H9 (cell line): ENCODE results near the gene CBLB. TPM values are rescaled to one million over a fixed set of nuclear protein-coding genes. Genes with fewer than 3 reads are reported as not detected.

ENCODE experiments used
- DNase-seq: peaks from one replicate; pipeline ENCODE4 v3.0.0-alpha.2; 2017
- H2AFZ ChIP-seq: one replicate; pipeline ENCODE4 v1.6.1; 2013; ENCODE audit warnings: mild to moderate bottlenecking, low read length, control low read depth, moderate library complexity
- H2AK5ac ChIP-seq: 2 replicates; pipeline ENCODE4 v1.6.1; 2013; ENCODE audit warnings: low read length, control low read depth, mixed read lengths; ENCODE audit not compliant: insufficient read length
- H2BK120ac ChIP-seq: one replicate; pipeline ENCODE4 v1.6.1; 2013; ENCODE audit warnings: low read depth, mild to moderate bottlenecking, low read length, control low read depth, inconsistent platforms; ENCODE audit not compliant: poor library complexity, severe bottlenecking
- H2BK12ac ChIP-seq: 2 replicates; pipeline ENCODE4 v1.6.1; 2013; ENCODE audit warnings: low read length, control low read depth, mixed read lengths, low read depth; ENCODE audit not compliant: insufficient read length
- H2BK15ac ChIP-seq: 2 replicates; pipeline ENCODE4 v1.6.1; 2013; ENCODE audit warnings: low read depth, low read length, control low read depth
- H2BK20ac ChIP-seq: one replicate; pipeline ENCODE4 v1.6.1; 2013; ENCODE audit warnings: low read depth, mild to moderate bottlenecking, low read length, control low read depth, inconsistent platforms; ENCODE audit not compliant: poor library complexity, severe bottlenecking
- H2BK5ac ChIP-seq: 2 replicates; pipeline ENCODE4 v1.6.1; 2013; ENCODE audit warnings: low read length, control low read depth, mixed read lengths; ENCODE audit not compliant: insufficient read length
- H3K14ac ChIP-seq: 2 replicates; pipeline ENCODE4 v1.6.1; 2013; ENCODE audit warnings: low read length, control low read depth; ENCODE audit not compliant: insufficient read depth
- H3K18ac ChIP-seq: 2 replicates; pipeline ENCODE4 v1.6.1; 2013; ENCODE audit warnings: low read depth, mild to moderate bottlenecking, mixed read lengths, low read length, control low read depth; ENCODE audit not compliant: insufficient read length
- H3K23ac ChIP-seq: 2 replicates; pipeline ENCODE4 v1.6.1; 2013; ENCODE audit warnings: low read length, control low read depth, mixed read lengths, low read depth; ENCODE audit not compliant: insufficient read length
- H3K23me2 ChIP-seq: 2 replicates; pipeline ENCODE4 v1.6.1; 2013; ENCODE audit warnings: low read depth, mild to moderate bottlenecking, mixed read lengths, low read length, control low read depth; ENCODE audit not compliant: insufficient read length, poor library complexity, severe bottlenecking
- H3K27ac ChIP-seq: 2 replicates; pipeline ENCODE4 v1.5.1; 2013; ENCODE audit warnings: low read length, control low read depth, mixed read lengths, low read depth; ENCODE audit not compliant: insufficient read length
- H3K27me3 ChIP-seq: 2 replicates; pipeline ENCODE4 v1.6.1; 2013; ENCODE audit warnings: low read length, control low read depth, inconsistent platforms; ENCODE audit not compliant: insufficient read depth
- H3K4ac ChIP-seq: 2 replicates; pipeline ENCODE4 v1.6.1; 2013; ENCODE audit warnings: low read depth, mild to moderate bottlenecking, control low read depth, inconsistent platforms, low read length, moderate library complexity
- H3K4me1 ChIP-seq: 2 replicates; pipeline ENCODE4 v1.6.1; 2013; ENCODE audit warnings: low read length, control low read depth, inconsistent platforms; ENCODE audit not compliant: insufficient read depth
- H3K4me2 ChIP-seq: 2 replicates; pipeline ENCODE4 v1.6.1; 2013; ENCODE audit warnings: low read length, control low read depth, mixed read lengths; ENCODE audit not compliant: insufficient read length, insufficient read depth
- H3K56ac ChIP-seq: 2 replicates; pipeline ENCODE4 v1.6.1; 2013; ENCODE audit warnings: low read depth, mild to moderate bottlenecking, mixed read lengths, low read length, control low read depth; ENCODE audit not compliant: insufficient read length
- H3K79me1 ChIP-seq: 2 replicates; pipeline ENCODE4 v1.6.1; 2013; ENCODE audit warnings: low read depth, mild to moderate bottlenecking, moderate library complexity, low read length, control low read depth, inconsistent platforms; ENCODE audit not compliant: insufficient read depth, poor library complexity, severe bottlenecking
- H3K79me2 ChIP-seq: 2 replicates; pipeline ENCODE4 v1.6.1; 2013; ENCODE audit warnings: low read length, control low read depth, inconsistent platforms; ENCODE audit not compliant: insufficient read depth
- H3K9ac ChIP-seq: 2 replicates; pipeline ENCODE4 v1.6.1; 2013; ENCODE audit warnings: low read length, control low read depth, mixed read lengths; ENCODE audit not compliant: insufficient read length; ENCODE audit errors: extremely low read depth
- H3K9me3 ChIP-seq: one replicate; pipeline ENCODE4 v1.6.1; 2013; ENCODE audit warnings: low read depth, low read length, inconsistent platforms; ENCODE audit not compliant: control insufficient read depth
- H3T11ph ChIP-seq: one replicate; pipeline ENCODE4 v1.6.1; 2013; ENCODE audit warnings: mild to moderate bottlenecking, low read length, control low read depth, inconsistent platforms
- H4K20me1 ChIP-seq: one replicate; pipeline ENCODE4 v1.6.1; 2013; ENCODE audit not compliant: control insufficient read depth, insufficient read length, insufficient read depth
- H4K5ac ChIP-seq: 2 replicates; pipeline ENCODE4 v1.6.1; 2013; ENCODE audit warnings: low read depth, mild to moderate bottlenecking, mixed read lengths, low read length, control low read depth; ENCODE audit not compliant: insufficient read length
- H4K8ac ChIP-seq: replicated peaks from 2 replicates; pipeline ENCODE4 v1.6.1; 2013; ENCODE audit warnings: low read length, control low read depth, mixed read lengths, low read depth; ENCODE audit not compliant: insufficient read length
- H4K91ac ChIP-seq: 2 replicates; pipeline ENCODE4 v1.6.1; 2013; ENCODE audit warnings: low read depth, mild to moderate bottlenecking, moderate library complexity, mixed read lengths, low read length, control low read depth; ENCODE audit not compliant: insufficient read length
- H3K27ac Mint-ChIP-seq, 3 experiments: 2 replicates in 2 of 3; 3 replicates in 1 of 3; pipeline ENCODE4 v1.8.0; 2020 to 2021; ENCODE audit warnings: mixed read lengths in 3 of 3, mild to moderate bottlenecking in 1 of 3, moderate library complexity in 1 of 3
- H3K27me3 Mint-ChIP-seq: 2 replicates; pipeline ENCODE4 v1.8.0; 2021; ENCODE audit warnings: low read depth, mild to moderate bottlenecking, moderate library complexity, mixed read lengths
- H3K36me3 Mint-ChIP-seq, 3 experiments: 2 replicates in 2 of 3; 3 replicates in 1 of 3; pipeline ENCODE4 v1.8.0; 2020 to 2021; ENCODE audit warnings: low read depth in 3 of 3, mixed read lengths in 3 of 3; ENCODE audit not compliant: insufficient read depth in 1 of 3
- H3K4me1 Mint-ChIP-seq, 2 experiments: 2 replicates each; pipeline ENCODE4 v1.8.0; 2020; ENCODE audit warnings: mixed read lengths in 2 of 2
- H3K4me3 Mint-ChIP-seq, 2 experiments: 2 replicates in 1 of 2; 3 replicates in 1 of 2; pipeline ENCODE4 v1.8.0; 2020 to 2021; ENCODE audit warnings: mild to moderate bottlenecking in 2 of 2, mixed read lengths in 2 of 2, moderate library complexity in 1 of 2
- H3K9me3 Mint-ChIP-seq, 2 experiments: 2 replicates in 1 of 2; 3 replicates in 1 of 2; pipeline ENCODE4 v1.8.0; 2020; ENCODE audit warnings: mild to moderate bottlenecking in 2 of 2, mixed read lengths in 2 of 2, moderate library complexity in 1 of 2
- CTCF ChIP-seq: fragments of 200-600 bp; sonication (generic); conservative IDR thresholded peaks from 3 replicates; pipeline ENCODE4 v1.8.0; 2021; ENCODE audit warnings: antibody characterized with exemption, mild to moderate bottlenecking
- WGBS: extraction: QIAGEN DNeasy Blood & Tissue Kit; methylation state at CpG from one replicate; pipeline ENCODE4 v1.1.7; 2013; ENCODE audit warnings: missing lambda C conversion rate, low lambda C conversion rate, mixed read lengths; ENCODE audit not compliant: insufficient read length; ENCODE audit errors: extremely low coverage; 5-methylcytosine and 5-hydroxymethylcytosine counted together
- total RNA-seq: library from RNA; stranded (reverse); gene quantifications from 2 replicates; pipeline ENCODE4 v1.2.1, GENCODE V29; 2021

CBLB gene
- total RNA-seq, 1 experiment from 2014 or later: 25.7 TPM

- H2BK12ac ChIP-seq: no peak overlapping the region
- no peak overlapping the region for H2BK20ac ChIP-seq
- no peaks in the 10 kb centered on the region for H3K4me1 ChIP-seq
- no peak overlapping the region for H3K9ac ChIP-seq
- no peak overlapping the region for H4K8ac ChIP-seq
- H3K79me2 ChIP-seq: peaks cover 2% of the 10 kb centered on the region; the same call in 1 of the 2 replicates
- H3K9me3 ChIP-seq: no peaks in the 10 kb centered on the region
- H3K14ac ChIP-seq: no peak overlapping the region
- no peak overlapping the region for H3K4ac ChIP-seq
- H3K56ac ChIP-seq: no peak overlapping the region
- H3K4me1 Mint-ChIP-seq: peaks cover 8 to 14% of the 10 kb centered on the region in 2 experiments
- H3K36me3 Mint-ChIP-seq: peaks cover 0 to 4% (median 0%) of the 10 kb centered on the region in 3 experiments; a peak in 3 of 7 replicates
- no peak overlapping the region for H3K4me2 ChIP-seq
- no peak overlapping the region for H4K91ac ChIP-seq
- H4K5ac ChIP-seq: no peak overlapping the region
- no peak for TF ChIP-seq CTCF
- no CpG with 5 or more reads among the region's 1 CpG for WGBS
- H2BK120ac ChIP-seq: no peak overlapping the region
- H3K79me1 ChIP-seq: no peaks in the 10 kb centered on the region
- no peak overlapping the region for H3K18ac ChIP-seq
- no peak overlapping the region for H3K27ac ChIP-seq
- no peak overlapping the region for H2AK5ac ChIP-seq
- H3K23ac ChIP-seq: no peak overlapping the region
- H3K9me3 Mint-ChIP-seq: no peaks in the 10 kb centered on the region
- DNase-seq: no peak
- H2AFZ ChIP-seq: no peak overlapping the region
- no peaks in the 10 kb centered on the region for H4K20me1 ChIP-seq
- H3K27me3 ChIP-seq: no peaks in the 10 kb centered on the region
- H3K27ac Mint-ChIP-seq: no peak overlapping the region; a peak in 1 of 7 replicates
- H2BK5ac ChIP-seq: no peak overlapping the region
- no peak overlapping the region for H3T11ph ChIP-seq
- H3K23me2 ChIP-seq: no peaks in the 10 kb centered on the region
- H2BK15ac ChIP-seq: no peak overlapping the region
- no peak overlapping the region for H3K4me3 Mint-ChIP-seq
- no peaks in the 10 kb centered on the region for H3K27me3 Mint-ChIP-seq
Measured at GRCh38 chr3:105771392-105771791, 97.4 kb downstream of the CBLB start.
